H1 (cell line): ENCODE data around the gene ETS1. TPM values are rescaled to one million over a fixed set of nuclear protein-coding genes. Genes with fewer than 3 reads are reported as not detected.

ENCODE experiments used
- ASH2L ChIP-seq: fragments of 200-600, 300-600 bp; sonication (generic); IDR thresholded peaks from one replicate; pipeline ENCODE4 v1.7.1; 2017; ENCODE audit warnings: low read length
- CHD7 ChIP-seq: fragments of 300-600 bp; sonication (generic); IDR thresholded peaks from 2 replicates; pipeline ENCODE4 v1.7.1; 2012; ENCODE audit warnings: low read length, moderate library complexity, mild to moderate bottlenecking, inconsistent platforms; ENCODE audit not compliant: insufficient replicate concordance
- MAFK ChIP-seq: IDR thresholded peaks from 2 replicates; pipeline ENCODE4 v1.6.1; 2012; ENCODE audit warnings: low read depth, mild to moderate bottlenecking, improper control_type of control experiment, low read length
- SUZ12 ChIP-seq: fragments of 200-600 bp; sonication (generic); IDR thresholded peaks from 2 replicates; pipeline ENCODE4 v1.6.1; 2012; ENCODE audit warnings: mild to moderate bottlenecking, inconsistent platforms, low read length, moderate library complexity, mixed read lengths
- USF2 ChIP-seq: IDR thresholded peaks from 2 replicates; pipeline ENCODE4 v1.6.1; 2011; ENCODE audit warnings: low read length, improper control_type of control experiment
- polyA plus RNA-seq, 7 experiments: library from polyadenylated mRNA; depleted of rRNA in 3 of 7; stranded (reverse) in 5 of 7; unstranded in 2 of 7; fragments of >200 nt in 5 of 7; fragments of 200-250 nt in 2 of 7; gene quantifications; 1 replicate in 5 of 7; 2 replicates in 1 of 7; 4 replicates in 1 of 7; pipeline versions ENCODE4 v1.2.1 to v1.2.3, GENCODE V29; 2011 to 2013; ENCODE audit warnings: missing spikeins in 2 of 7, mixed read lengths in 2 of 7
- total RNA-seq: library from RNA; stranded (reverse); fragmentation: NEBNext Ultra II Directional; extraction: Animal tissue kit (Norgen Biotek cat#: 25700); gene quantifications from 2 replicates; pipeline ENCODE4 v1.2.1, GENCODE V29; 2021
- TF ChIP-seq, protein P1 (sequence below): IDR thresholded peaks from 2 replicates; pipeline ENCODE4 v1.6.1; 2012; ENCODE audit warnings: low read length, inconsistent platforms

ETS1 gene
- total and polyA plus RNA-seq, 2 of the 8 experiments (the other 6 are each of a cell fraction or from before 2014, with no cell fraction given), result 10.0 to 35.3 TPM

GRCh38 chr11:128565881-128566280 is 21.5 kb downstream of the ETS1 start (continued):
- no peak for TF ChIP-seq CHD7
- TF ChIP-seq MAFK, result no peak
- TF ChIP-seq, protein P1, sequence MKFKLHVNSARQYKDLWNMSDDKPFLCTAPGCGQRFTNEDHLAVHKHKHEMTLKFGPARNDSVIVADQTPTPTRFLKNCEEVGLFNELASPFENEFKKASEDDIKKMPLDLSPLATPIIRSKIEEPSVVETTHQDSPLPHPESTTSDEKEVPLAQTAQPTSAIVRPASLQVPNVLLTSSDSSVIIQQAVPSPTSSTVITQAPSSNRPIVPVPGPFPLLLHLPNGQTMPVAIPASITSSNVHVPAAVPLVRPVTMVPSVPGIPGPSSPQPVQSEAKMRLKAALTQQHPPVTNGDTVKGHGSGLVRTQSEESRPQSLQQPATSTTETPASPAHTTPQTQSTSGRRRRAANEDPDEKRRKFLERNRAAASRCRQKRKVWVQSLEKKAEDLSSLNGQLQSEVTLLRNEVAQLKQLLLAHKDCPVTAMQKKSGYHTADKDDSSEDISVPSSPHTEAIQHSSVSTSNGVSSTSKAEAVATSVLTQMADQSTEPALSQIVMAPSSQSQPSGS, result no peak
- TF ChIP-seq USF2, result no peak
- TF ChIP-seq ASH2L, result no peak
- no peak for TF ChIP-seq SUZ12
